GM19328 (cell line): ENCODE measurements around the gene KIAA0753.
"Not testable (repeated sequence)": the region's sequence is repeated elsewhere in the genome, so short reads cannot be mapped to it uniquely, and the experiment has no call there.

ENCODE experiments used
- ATAC-seq: cut with Tn5 transposase; IDR thresholded peaks from one replicate; pipeline ENCODE4 v1.9.1; 2021; ENCODE audit warnings: mild to moderate bottlenecking, moderate library complexity; ENCODE audit not compliant: unreplicated experiment

Gene KIAA0753

GRCh38 chr17:6573982-6574686 is 66.4 kb downstream of the KIAA0753 start:
- ATAC-seq: no peak

- not testable (repeated sequence) for ATAC-seq
Observed at GRCh38 chr17:6573495-6573894, 67.0 kb downstream of the KIAA0753 start.

- no peak for ATAC-seq
Observed at GRCh38 chr17:6572972-6573370, 67.5 kb downstream of the KIAA0753 start.

GRCh38 chr17:6571452-6571781 is 69.1 kb downstream of the KIAA0753 start:
- ATAC-seq: no peak

- ATAC-seq: no peak
Observed at GRCh38 chr17:6570731-6571451, 69.6 kb downstream of the KIAA0753 start.

- ATAC-seq: no peak
Observed at GRCh38 chr17:6569370-6570285, 70.9 kb downstream of the KIAA0753 start.

- ATAC-seq: no peak
Observed at GRCh38 chr17:6568184-6568758, 72.2 kb downstream of the KIAA0753 start.

- ATAC-seq: no peak
Observed at GRCh38 chr17:6567528-6568183, 72.9 kb downstream of the KIAA0753 start.

GRCh38 chr17:6561446-6561845 is 79.1 kb downstream of the KIAA0753 start:
- ATAC-seq: no peak

GRCh38 chr17:6560496-6560895 is 80.0 kb downstream of the KIAA0753 start:
- ATAC-seq: no peak

- ATAC-seq: no peak
Observed at GRCh38 chr17:6559753-6560215, 80.7 kb downstream of the KIAA0753 start.

GRCh38 chr17:6558932-6559752 is 81.4 kb downstream of the KIAA0753 start:
- ATAC-seq: no peak

GRCh38 chr17:6558276-6558675 is 82.2 kb downstream of the KIAA0753 start:
- ATAC-seq: no peak

- no peak for ATAC-seq
Observed at GRCh38 chr17:6557040-6557438, 83.5 kb downstream of the KIAA0753 start.

GRCh38 chr17:6556121-6557039 is 84.1 kb downstream of the KIAA0753 start, which contains the start of gene PITPNM3:
Gene PITPNM3 (minus strand): TSS chr17:6556555. CDS start chr17:6556406, 149 bp downstream.
- no peak for ATAC-seq

- no peak for ATAC-seq
Observed at GRCh38 chr17:6555331-6556120, 85.0 kb downstream of the KIAA0753 start.

GRCh38 chr17:6554871-6555330 is 85.6 kb downstream of the KIAA0753 start:
- no peak for ATAC-seq

- ATAC-seq: no peak
Observed at GRCh38 chr17:6554342-6554741, 86.2 kb downstream of the KIAA0753 start.
